GM23338 (cell line): ENCODE data around the gene VSIG10L2. TPM values are rescaled to one million over a fixed set of nuclear protein-coding genes. Genes with fewer than 3 reads are reported as not detected.

Source experiments
- ATAC-seq: fragments of 200-7000 bp; cut with Tn5 transposase; 3 replicates; pipeline ENCODE4 v1.9.1; 2020
- DNase-seq: peaks from one replicate; pipeline ENCODE4 v3.0.0-alpha.2; 2015; ENCODE audit warnings: low spot score
- H2AFZ ChIP-seq: fragments of 200-600 bp; sonication (generic); 2 replicates; pipeline ENCODE4 v1.8.0; 2016; ENCODE audit warnings: antibody characterized with exemption, mild to moderate bottlenecking, moderate library complexity
- H3F3A ChIP-seq: fragments of 200-600 bp; sonication (generic); replicated peaks from 2 replicates; pipeline ENCODE4 v1.8.0; 2017; ENCODE audit warnings: antibody characterized with exemption, mixed run types, low read depth
- H3K27ac ChIP-seq: fragments of 200-600 bp; sonication (generic); 2 replicates; pipeline ENCODE4 v1.6.1; 2016; ENCODE audit warnings: low read depth
- H3K27me3 ChIP-seq: fragments of 200-600 bp; sonication (generic); 2 replicates; pipeline ENCODE4 v1.8.0; 2016; ENCODE audit warnings: mild to moderate bottlenecking, mixed run types, moderate library complexity; ENCODE audit not compliant: insufficient read depth
- H3K36me3 ChIP-seq: fragments of 200-600 bp; sonication (generic); 2 replicates; pipeline ENCODE4 v1.8.0; 2016; ENCODE audit warnings: mild to moderate bottlenecking; ENCODE audit not compliant: insufficient read depth
- H3K4me1 ChIP-seq: fragments of 200-600 bp; sonication (generic); 2 replicates; pipeline ENCODE4 v1.8.0; 2016; ENCODE audit warnings: mild to moderate bottlenecking, moderate library complexity; ENCODE audit not compliant: insufficient read depth
- H3K4me2 ChIP-seq: fragments of 200-600 bp; sonication (generic); 2 replicates; pipeline ENCODE4 v1.7.1; 2017; ENCODE audit warnings: mixed run types
- H3K4me3 ChIP-seq: fragments of 200-600 bp; sonication (generic); 2 replicates; pipeline ENCODE4 v1.6.1; 2016; ENCODE audit warnings: mixed run types
- H3K79me2 ChIP-seq: fragments of 200-600 bp; sonication (generic); replicated peaks from 2 replicates; pipeline ENCODE4 v1.8.0; 2017; ENCODE audit warnings: mild to moderate bottlenecking; ENCODE audit not compliant: insufficient read depth
- H3K9me2 ChIP-seq: fragments of 200-600 bp; sonication (generic); 2 replicates; pipeline ENCODE4 v1.8.0; 2017; ENCODE audit not compliant: insufficient read depth
- H4K20me1 ChIP-seq: fragments of 200-600 bp; sonication (generic); replicated peaks from 2 replicates; pipeline ENCODE4 v1.8.0; 2017; ENCODE audit warnings: mild to moderate bottlenecking; ENCODE audit not compliant: insufficient read depth
- H3K27ac Mint-ChIP-seq: 2 replicates; pipeline ENCODE4 v1.8.0; 2020; ENCODE audit warnings: inconsistent platforms, mild to moderate bottlenecking, moderate library complexity, mixed read lengths
- H3K27me3 Mint-ChIP-seq: 3 replicates; pipeline ENCODE4 v1.8.0; 2022; ENCODE audit warnings: low read depth, mild to moderate bottlenecking, moderate library complexity, mixed read lengths, inconsistent platforms; ENCODE audit not compliant: insufficient read depth, poor library complexity
- H3K36me3 Mint-ChIP-seq: 3 replicates; pipeline ENCODE4 v1.8.0; 2021; ENCODE audit warnings: low read depth, mild to moderate bottlenecking, inconsistent platforms, moderate library complexity, mixed read lengths
- H3K4me1 Mint-ChIP-seq: 3 replicates; pipeline ENCODE4 v1.8.0; 2020; ENCODE audit warnings: mild to moderate bottlenecking, inconsistent platforms, mixed read lengths
- H3K4me3 Mint-ChIP-seq: 3 replicates; pipeline ENCODE4 v1.8.0; 2021; ENCODE audit warnings: moderate library complexity, mild to moderate bottlenecking, inconsistent platforms, mixed read lengths
- H3K9me3 Mint-ChIP-seq: 3 replicates; pipeline ENCODE4 v1.8.0; 2020; ENCODE audit warnings: moderate library complexity, mild to moderate bottlenecking, inconsistent platforms, mixed read lengths
- EZH2 ChIP-seq: fragments of 200-600 bp; sonication (generic); IDR thresholded peaks from one replicate; pipeline ENCODE4 v1.8.0; 2017; ENCODE audit warnings: antibody characterized with exemption, mild to moderate bottlenecking, low read depth; ENCODE audit not compliant: unreplicated experiment
- EZH2phosphoT487 ChIP-seq: fragments of 200-600 bp; sonication (generic); IDR thresholded peaks from one replicate; pipeline ENCODE4 v1.8.1; 2018; ENCODE audit warnings: antibody characterized with exemption; ENCODE audit not compliant: unreplicated experiment
- REST ChIP-seq: IDR thresholded peaks from one replicate; pipeline ENCODE4 v1.6.1; 2018; ENCODE audit warnings: antibody characterized with exemption; ENCODE audit not compliant: unreplicated experiment
- ZNF114 ChIP-seq: fragments of 250-450 bp; sonication (Bioruptor Pico); IDR thresholded peaks from 2 replicates; pipeline ENCODE4 v1.5.0; 2020; ENCODE audit warnings: mild to moderate bottlenecking, moderate library complexity
- ZNF462 ChIP-seq: fragments of 250-450 bp; sonication (Bioruptor Pico); IDR thresholded peaks from 2 replicates; pipeline ENCODE4 v1.5.0; 2020; ENCODE audit warnings: mild to moderate bottlenecking, moderate library complexity
- polyA plus RNA-seq: library from polyadenylated mRNA; unstranded; fragments of >200 nt; fragmentation: Nextera tagmentation; extraction: Ambion mirVana; gene quantifications from 2 replicates; pipeline ENCODE4 v1.2.1, GENCODE V29; 2016
- total RNA-seq: library from RNA; depleted of rRNA; stranded (reverse); fragments of >200 nt; shearing (Covaris generic); gene quantifications from 2 replicates; pipeline ENCODE4 v1.2.3, GENCODE V29; 2014

The VSIG10L2 gene
- total and polyA plus RNA-seq, 2 experiments from 2014 or later, result 0.63 TPM; not detected in 1

DNA sequence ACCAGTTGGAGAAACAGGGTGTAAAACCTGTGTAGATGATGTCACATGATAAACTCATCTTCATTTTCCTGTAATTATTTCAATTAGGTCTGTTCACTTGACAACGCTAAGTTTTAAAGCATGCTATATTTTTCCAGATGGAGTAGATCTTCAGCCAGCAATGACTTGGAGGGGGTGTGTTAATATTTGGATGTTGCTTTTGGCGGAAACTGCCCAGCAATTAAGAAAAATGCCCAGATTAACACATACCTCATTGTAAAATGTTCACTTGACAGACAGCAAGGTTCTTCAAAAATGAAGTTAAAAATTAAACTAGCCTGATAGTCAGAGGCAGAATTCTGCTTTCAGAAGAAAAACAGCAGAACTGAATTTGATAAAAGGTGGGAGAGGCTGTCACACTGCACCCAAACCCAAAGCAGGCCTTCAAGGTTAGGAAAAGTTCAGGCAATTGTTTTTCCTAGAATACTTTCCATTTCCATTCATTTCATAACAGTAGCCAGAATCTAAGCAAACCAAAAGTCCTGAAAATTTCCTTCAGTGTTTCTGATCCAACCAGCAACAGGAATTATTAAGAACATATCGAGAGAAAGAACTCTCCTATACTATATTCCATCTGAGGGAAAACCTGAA is 33.0 kb downstream of the VSIG10L2 start (continued):
- no peak for TF ChIP-seq ZNF462
- TF ChIP-seq REST, result no peak
- TF ChIP-seq EZH2, result no peak
- TF ChIP-seq ZNF114 (CRISPR knock-in tag), result no peak

DNA sequence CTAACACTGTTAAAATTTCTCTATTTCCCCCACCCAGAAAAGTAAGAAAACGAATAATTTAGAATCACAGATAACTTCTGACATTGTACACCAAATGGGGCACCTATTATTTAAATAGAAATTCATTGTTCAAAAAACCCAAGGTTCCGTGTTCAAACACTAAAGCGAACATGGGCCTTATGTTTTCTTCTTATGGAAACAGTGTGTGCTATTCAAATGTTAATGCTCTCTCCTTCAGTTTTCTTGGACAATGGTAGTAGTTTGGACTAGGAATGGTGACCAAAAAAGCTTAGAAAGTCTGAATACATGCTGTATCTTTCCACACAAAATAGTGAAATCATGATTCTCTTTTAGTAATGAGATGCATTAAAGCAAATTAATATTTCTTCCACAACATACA is 33.7 kb downstream of the VSIG10L2 start:
- 0 out of 2 replicates have a peak, but pooled peaks cover 10% of the 10 kb centered on the region for H3K4me1 ChIP-seq
- 0 out of 3 replicates have a peak, but pooled peaks cover 5% of the 10 kb centered on the region for H3K36me3 Mint-ChIP-seq
- no peak overlapping the region for H2AFZ ChIP-seq
- H3K4me1 Mint-ChIP-seq, result peaks cover 25% of the 10 kb centered on the region
- H3K4me3 Mint-ChIP-seq, result no peak overlapping the region
- no peak overlapping the region for H3K27ac ChIP-seq
- H3K9me3 Mint-ChIP-seq, result no peaks in the 10 kb centered on the region
- no peaks in the 10 kb centered on the region for H3K27me3 Mint-ChIP-seq
- H3K4me2 ChIP-seq, result no peak overlapping the region
- ATAC-seq (no peak), DNase-seq (no peak)
- no peaks in the 10 kb centered on the region for H4K20me1 ChIP-seq
- no peak overlapping the region for H3K4me3 ChIP-seq
- no peaks in the 10 kb centered on the region for H3K79me2 ChIP-seq
- H3K36me3 ChIP-seq, result 0 out of 2 replicates have a peak, but pooled peaks cover 6% of the 10 kb centered on the region
- no peaks in the 10 kb centered on the region for H3K9me2 ChIP-seq
- no peaks in the 10 kb centered on the region for H3F3A ChIP-seq
- no peak overlapping the region for H3K27ac Mint-ChIP-seq
- H3K27me3 ChIP-seq, result no peaks in the 10 kb centered on the region
- no peak for TF ChIP-seq REST
- TF ChIP-seq EZH2phosphoT487, result no peak
